HUES64 (cell line): ENCODE measurements around the gene MYL5.

Experiments
- H3K27ac ChIP-seq: 2 replicates; pipeline ENCODE4 v1.7.0; 2013; ENCODE audit warnings: low read depth, low read length, inconsistent platforms
- H3K27me3 ChIP-seq: 2 replicates; pipeline ENCODE4 v1.6.1; 2013; ENCODE audit warnings: mild to moderate bottlenecking, low read length; ENCODE audit not compliant: insufficient read depth
- H3K36me3 ChIP-seq: 2 replicates; pipeline ENCODE4 v1.6.1; 2013; ENCODE audit warnings: mild to moderate bottlenecking, low read length; ENCODE audit not compliant: insufficient read depth
- H3K4me1 ChIP-seq: 2 replicates; pipeline ENCODE4 v1.6.1; 2013; ENCODE audit warnings: mild to moderate bottlenecking, low read length, moderate library complexity; ENCODE audit not compliant: insufficient read depth
- H3K4me3 ChIP-seq: 2 replicates; pipeline ENCODE4 v1.5.1; 2013; ENCODE audit warnings: mild to moderate bottlenecking, low read length, moderate library complexity
- H3K9ac ChIP-seq: 2 replicates; pipeline ENCODE4 v1.6.1; 2013; ENCODE audit warnings: mild to moderate bottlenecking, low read depth, low read length
- H3K9me3 ChIP-seq: 2 replicates; pipeline ENCODE4 v1.6.1; 2013; ENCODE audit warnings: low read depth, low read length; ENCODE audit not compliant: insufficient read depth
- WGBS: fragments of 150-250, 120-280 bp; methylation state at CpG from one replicate; pipeline ENCODE4 v1.1.7; 2013; ENCODE audit warnings: missing lambda C conversion rate; 5-methylcytosine and 5-hydroxymethylcytosine counted together

MYL5 gene

DNA sequence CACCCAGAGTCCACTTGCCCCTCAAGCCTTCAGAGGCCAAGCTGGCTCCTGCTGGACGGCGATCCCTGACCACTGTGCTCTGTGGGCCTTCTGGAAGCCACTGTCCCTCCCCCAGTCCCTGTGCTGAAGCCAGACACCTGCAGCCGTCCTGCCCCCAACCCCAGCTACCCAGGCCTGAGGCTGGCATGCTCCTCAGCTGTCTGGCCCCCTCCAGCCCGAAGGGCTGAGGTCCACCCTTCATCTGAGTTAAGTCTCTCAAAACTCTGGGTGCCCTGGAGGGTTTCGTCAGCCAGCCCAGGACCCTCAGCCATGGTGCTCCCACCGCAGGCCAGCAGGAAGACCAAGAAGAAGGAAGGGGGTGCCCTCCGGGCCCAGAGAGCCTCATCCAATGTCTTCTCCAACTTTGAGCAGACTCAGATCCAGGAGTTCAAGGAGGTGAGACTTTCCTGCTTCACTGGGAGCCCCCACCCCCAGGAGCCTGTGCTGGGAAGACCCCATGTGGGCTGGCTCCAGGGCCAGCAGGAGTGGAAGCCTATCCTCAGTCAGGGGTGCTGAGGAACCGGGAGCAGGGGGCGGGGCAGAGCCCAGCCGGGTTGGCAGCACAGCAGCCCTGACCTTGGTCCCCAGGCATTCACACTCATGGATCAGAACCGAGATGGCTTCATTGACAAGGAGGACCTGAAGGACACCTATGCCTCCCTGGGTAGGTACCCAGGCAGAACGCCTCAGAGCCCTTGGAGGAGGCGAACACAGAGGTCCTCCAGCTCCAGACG is 4.2 kb downstream of the MYL5 start:
- Histone ChIP-seq H3K36me3 (no peaks in the 10 kb centered on the region), H3K4me3 (no peak overlapping the region), H3K9me3 (no peaks in the 10 kb centered on the region), H3K9ac (no peak overlapping the region), H3K4me1 (peaks cover 4% of the 10 kb centered on the region; the same call in 1 of the 2 replicates), H3K27me3 (no peaks in the 10 kb centered on the region), H3K27ac (no peak overlapping the region)
- WGBS: 85% methylated on average over 14 of the region's 14 CpGs

DNA sequence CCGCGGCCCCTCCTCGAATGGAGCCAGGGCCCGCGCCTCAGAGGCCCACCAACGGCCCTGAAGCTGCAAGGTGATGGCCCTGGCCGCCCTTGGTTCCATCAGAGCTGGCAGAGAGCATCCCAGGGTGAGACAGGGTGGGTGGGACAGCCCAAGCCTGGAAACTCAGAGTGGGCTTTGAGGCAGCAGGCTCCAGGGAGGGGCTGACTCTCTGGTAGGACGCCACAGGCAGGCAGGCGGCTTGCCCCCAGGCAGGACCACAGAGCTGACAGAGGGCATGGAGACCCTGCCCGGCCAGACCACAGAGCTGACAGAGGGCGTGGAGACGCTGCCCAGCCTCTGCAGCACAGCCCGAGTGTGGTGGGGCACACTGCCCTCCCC is 4.8 kb downstream of the MYL5 start:
- WGBS: 92% methylated on average over 13 of the region's 13 CpGs
- Histone ChIP-seq H3K27ac (no peak overlapping the region), H3K9ac (no peak overlapping the region), H3K36me3 (no peaks in the 10 kb centered on the region), H3K4me3 (no peak overlapping the region), H3K27me3 (no peaks in the 10 kb centered on the region), H3K4me1 (peaks cover 6% of the 10 kb centered on the region; the same call in 1 of the 2 replicates), H3K9me3 (no peaks in the 10 kb centered on the region)

DNA sequence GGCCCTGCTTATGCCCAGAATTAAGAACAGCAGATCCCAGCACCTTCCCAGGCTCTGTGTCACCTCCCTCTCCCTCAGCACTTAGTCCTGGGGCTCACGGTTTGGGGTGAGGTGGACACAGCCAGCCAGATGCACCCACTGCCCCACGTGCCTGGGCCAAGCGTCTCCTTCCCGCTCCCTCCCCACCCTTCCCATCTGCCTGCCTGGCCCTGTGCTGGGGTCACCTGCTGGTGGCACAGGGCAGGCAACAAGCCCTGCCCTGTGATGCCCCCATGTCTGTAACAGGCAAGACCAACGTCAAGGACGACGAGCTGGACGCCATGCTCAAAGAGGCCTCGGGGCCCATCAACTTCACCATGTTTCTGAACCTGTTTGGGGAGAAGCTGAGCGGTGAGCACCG is 5.3 kb downstream of the MYL5 start:
- peaks cover 6% of the 10 kb centered on the region; the same call in 1 of the 2 replicates for H3K4me1 ChIP-seq
- H3K4me3 ChIP-seq: no peak overlapping the region
- 88% methylated on average over 11 of the region's 11 CpGs for WGBS
- H3K9me3 ChIP-seq: no peaks in the 10 kb centered on the region
- no peak overlapping the region for H3K27ac ChIP-seq
- no peak overlapping the region for H3K9ac ChIP-seq
- no peaks in the 10 kb centered on the region for H3K27me3 ChIP-seq
- H3K36me3 ChIP-seq: no peaks in the 10 kb centered on the region

DNA sequence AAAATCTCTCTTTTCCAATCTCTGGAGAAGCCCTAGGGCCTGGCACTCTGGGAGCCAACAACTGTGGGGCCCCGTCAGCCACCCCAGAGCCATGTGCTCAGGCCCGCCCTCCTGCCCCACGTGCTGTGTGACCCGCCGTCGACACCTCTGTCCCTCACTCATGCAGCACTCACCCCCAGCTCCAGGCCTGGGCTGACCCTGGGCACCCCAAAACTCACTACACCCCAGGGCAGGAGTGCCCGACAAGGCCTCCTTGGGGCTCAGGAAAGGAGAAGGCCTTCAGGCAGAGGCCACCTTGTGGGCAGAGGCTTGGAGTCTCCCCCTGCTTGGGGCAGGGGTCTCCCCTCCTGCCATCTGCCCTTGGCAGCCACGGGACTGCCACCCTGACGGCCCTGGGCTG is 5.7 kb downstream of the MYL5 start:
- Histone ChIP-seq H3K4me1 (peaks cover 6% of the 10 kb centered on the region; the same call in 1 of the 2 replicates), H3K9me3 (no peaks in the 10 kb centered on the region), H3K27ac (no peak overlapping the region), H3K4me3 (0 out of 2 replicates have a peak overlapping the region, but pooled peaks have one; percentile 59), H3K9ac (no peak overlapping the region), H3K27me3 (no peaks in the 10 kb centered on the region), H3K36me3 (no peaks in the 10 kb centered on the region)
- WGBS: 88% methylated on average over 9 of the region's 9 CpGs

DNA sequence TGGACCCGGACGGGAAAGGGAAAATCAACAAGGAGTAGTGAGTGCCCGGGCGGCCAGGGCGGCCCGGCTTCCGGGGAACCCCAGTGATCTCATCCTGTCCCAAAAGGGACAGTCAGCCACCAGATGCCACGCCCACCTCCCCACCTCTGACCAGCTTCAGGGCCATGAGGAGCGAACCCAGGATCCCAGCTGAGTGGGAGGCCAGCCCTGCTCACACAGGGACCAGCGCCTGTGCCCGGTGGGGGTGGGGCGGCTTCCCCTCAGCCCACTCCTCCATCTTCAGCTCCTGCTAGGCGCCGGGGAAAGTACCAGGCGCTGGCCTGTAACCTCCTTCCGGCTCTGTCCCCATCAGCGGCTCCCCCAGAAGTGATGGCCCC is 6.2 kb downstream of the MYL5 start:
- Histone ChIP-seq H3K9ac (no peak overlapping the region), H3K36me3 (no peaks in the 10 kb centered on the region), H3K9me3 (no peaks in the 10 kb centered on the region), H3K27me3 (no peaks in the 10 kb centered on the region), H3K4me1 (peaks cover 6% of the 10 kb centered on the region; the same call in 1 of the 2 replicates), H3K27ac (no peak overlapping the region), H3K4me3 (peak overlapping the region; percentile 59)
- 46% methylated on average over 17 of the region's 17 CpGs for WGBS

DNA sequence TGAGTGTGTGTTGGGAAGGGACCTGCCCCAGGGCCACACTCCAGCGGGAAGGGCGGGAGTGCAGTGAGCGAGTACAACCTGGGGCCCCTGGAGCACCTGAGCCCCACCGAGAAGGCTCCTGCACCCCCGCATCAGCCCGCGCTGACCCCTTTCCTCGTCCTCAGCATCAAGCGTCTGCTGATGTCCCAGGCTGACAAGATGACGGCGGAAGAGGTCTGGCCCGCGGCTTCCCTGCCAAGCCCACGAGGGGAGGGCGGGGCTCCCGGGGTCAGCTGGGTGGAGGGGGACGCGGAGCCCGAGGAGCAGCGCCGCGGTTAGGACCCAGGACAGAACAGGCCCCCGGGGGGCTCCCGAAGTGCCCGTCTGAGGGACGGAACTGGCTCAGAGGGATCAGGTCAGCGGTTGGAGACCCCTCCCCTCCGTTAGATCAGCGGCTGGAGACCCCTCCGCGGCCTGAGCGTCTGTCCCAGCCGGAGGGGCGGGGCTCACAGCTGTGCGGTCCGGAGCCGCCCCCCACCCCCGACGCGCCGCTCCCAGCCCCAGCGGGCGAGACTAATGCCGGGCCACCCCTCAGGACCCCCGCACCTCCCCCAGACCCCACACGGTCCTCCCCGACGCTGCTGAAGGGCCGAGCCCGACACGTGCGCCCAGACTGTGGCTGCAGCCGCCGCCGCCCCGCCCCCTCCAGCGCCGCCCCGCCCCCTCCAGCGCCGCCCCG is 6.7 kb downstream of the MYL5 start:
- H3K27ac ChIP-seq: no peak overlapping the region
- H3K9me3 ChIP-seq: no peaks in the 10 kb centered on the region
- 3% methylated on average over 46 of the region's 62 CpGs for WGBS
- H3K4me3 ChIP-seq: peak overlapping the region; percentile 59
- H3K36me3 ChIP-seq: no peaks in the 10 kb centered on the region
- H3K9ac ChIP-seq: no peak overlapping the region
- H3K4me1 ChIP-seq: peaks cover 6% of the 10 kb centered on the region; the same call in 1 of the 2 replicates
- no peaks in the 10 kb centered on the region for H3K27me3 ChIP-seq

DNA sequence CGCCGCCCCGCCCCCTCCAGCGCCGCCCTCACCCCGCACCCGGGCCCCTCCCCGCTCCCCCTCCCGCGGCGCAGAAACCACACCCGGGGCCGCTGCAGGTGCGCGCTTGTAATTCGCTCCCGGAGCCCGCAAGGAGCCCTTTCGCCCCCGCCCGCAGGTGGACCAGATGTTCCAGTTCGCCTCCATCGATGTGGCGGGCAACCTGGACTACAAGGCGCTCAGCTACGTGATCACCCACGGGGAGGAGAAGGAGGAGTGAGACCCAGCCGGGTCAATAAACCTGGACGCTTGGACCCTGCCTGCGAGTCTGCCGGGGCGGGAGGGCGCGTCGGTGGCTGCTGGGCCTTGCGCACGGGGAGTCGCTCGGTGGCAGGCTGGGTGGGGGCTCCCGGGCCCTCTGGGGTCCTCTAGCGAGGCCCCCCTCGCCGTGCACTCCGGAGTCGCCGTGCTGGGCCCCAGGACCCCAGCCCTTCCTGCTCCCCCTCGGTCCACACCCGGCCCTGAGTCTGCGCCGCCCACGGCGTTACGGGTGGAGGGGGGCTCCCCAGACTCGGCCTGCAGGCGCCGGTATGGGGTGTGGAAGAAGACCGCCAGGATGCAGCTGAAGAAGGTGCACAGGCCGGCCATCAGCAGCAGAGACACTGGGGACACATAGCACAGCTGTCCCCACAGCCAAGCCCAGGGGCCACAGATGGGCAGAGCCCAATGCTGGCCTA is 7.6 kb downstream of the MYL5 start:
- WGBS: 79% methylated on average over 52 of the region's 58 CpGs
- Histone ChIP-seq H3K4me1 (peaks cover 6% of the 10 kb centered on the region; the same call in 1 of the 2 replicates), H3K27ac (no peak overlapping the region), H3K4me3 (no peak overlapping the region), H3K36me3 (no peaks in the 10 kb centered on the region), H3K9me3 (no peaks in the 10 kb centered on the region), H3K27me3 (no peaks in the 10 kb centered on the region), H3K9ac (no peak overlapping the region)

DNA sequence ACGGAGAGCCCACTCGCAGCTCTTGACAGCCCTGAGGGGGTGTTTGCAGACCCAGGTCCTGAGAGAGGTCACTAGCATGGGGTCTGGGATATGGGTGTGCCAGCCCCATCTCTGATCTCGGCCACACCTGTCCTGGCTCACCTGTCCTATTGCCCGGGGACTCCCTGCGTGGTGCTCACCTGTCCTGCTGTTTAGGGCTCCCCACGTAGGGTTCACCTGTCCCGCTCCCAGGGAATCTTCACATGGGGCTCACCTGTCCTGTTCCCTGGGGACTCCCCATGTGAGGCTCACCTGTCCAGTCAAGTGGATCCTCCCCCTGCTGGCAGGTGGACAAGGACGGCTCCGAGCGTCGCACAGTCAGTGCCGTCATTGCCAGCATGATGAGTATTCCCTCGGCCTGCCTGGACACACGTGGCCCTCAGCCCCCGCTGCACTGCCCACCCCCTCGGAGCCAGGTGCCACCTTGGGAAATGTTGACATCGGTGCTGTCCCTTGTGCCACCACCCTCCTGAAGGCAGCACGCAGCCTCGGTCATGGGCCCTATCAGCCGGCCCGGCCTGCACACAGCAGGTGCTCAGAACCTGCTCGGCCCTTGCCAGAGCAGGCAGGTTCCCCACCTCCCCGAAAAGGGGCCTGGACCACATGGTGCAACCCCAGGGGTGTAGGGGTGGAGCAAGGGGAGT is 8.3 kb downstream of the MYL5 start:
- 94% methylated on average over 23 of the region's 23 CpGs for WGBS
- Histone ChIP-seq H3K9me3 (no peaks in the 10 kb centered on the region), H3K4me3 (no peak overlapping the region), H3K9ac (no peak overlapping the region), H3K27ac (no peak overlapping the region), H3K36me3 (no peaks in the 10 kb centered on the region), H3K4me1 (peaks cover 6% of the 10 kb centered on the region; the same call in 1 of the 2 replicates), H3K27me3 (no peaks in the 10 kb centered on the region)

DNA sequence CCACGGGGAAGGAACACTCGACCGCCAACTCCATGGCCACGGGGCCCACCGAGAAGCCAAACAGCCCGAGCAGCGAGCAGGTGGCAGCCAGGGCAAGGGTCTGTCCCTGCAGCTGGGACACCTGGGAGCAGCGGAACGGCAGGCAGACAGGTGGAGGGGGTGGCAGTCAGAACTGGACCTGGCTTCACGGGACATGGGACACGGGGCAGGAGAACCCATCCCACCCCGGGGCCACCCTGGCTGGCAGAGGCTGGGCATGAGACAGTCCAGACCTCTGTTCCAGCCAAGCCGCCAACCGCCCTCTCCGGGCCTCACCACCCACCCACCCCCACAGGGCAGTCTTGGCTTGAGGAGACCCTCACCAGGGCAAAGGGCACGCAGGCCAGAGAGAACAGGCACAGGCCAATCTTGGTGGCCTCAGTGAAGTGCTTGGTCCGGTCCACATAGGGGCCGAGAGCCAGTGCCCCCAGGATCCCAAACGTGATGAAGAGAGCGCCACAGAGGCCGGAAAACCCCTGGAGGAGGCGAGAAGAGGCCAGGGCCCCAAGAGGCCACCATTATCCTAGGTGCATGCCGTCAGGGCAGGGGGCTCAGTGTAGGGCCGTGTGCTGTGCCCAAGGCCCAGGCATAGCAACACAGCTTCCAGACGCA is 9.0 kb downstream of the MYL5 start:
- peak overlapping the region; percentile 30; the same call in 1 of the 2 replicates for H3K27ac ChIP-seq
- no peak overlapping the region for H3K4me3 ChIP-seq
- no peaks in the 10 kb centered on the region for H3K9me3 ChIP-seq
- H3K36me3 ChIP-seq: no peaks in the 10 kb centered on the region
- H3K4me1 ChIP-seq: peaks cover 6% of the 10 kb centered on the region; the same call in 1 of the 2 replicates
- no peak overlapping the region for H3K9ac ChIP-seq
- no peaks in the 10 kb centered on the region for H3K27me3 ChIP-seq
- 90% methylated on average over 25 of the region's 25 CpGs for WGBS

DNA sequence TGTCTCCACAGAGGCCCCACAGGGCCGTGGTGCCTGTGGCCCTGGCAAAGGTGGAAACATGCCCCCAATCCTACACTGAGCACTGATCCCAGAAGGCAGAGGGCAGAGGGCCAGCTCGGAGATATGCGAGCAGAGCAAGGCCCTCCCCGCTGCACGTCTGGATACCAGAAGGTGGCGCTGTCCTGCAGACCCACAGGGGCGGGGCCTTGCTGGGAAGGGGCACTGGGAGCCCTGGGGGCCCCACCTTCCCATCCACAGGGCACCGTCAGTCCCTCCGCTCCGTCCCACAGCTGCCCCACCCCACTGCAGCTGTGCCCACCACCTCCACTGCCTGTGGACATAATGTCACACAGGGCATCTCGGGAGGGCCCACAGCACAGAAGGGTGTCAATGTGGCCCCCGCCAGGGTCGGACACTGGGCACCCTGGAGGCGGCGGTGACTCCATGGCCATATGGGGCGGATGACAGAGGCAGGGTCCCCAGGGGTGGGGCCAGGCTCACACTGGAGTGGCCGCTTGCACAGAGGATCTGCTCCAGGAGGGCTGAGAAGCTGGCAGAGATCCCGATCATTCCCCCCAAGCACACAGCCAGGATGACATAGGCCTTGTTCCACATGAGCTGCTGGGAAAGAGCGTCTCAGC is 9.8 kb downstream of the MYL5 start:
- no peak overlapping the region; the same call in 1 of the 2 replicates for H3K27ac ChIP-seq
- no peaks in the 10 kb centered on the region for H3K36me3 ChIP-seq
- WGBS: 54% methylated on average over 19 of the region's 19 CpGs
- no peaks in the 10 kb centered on the region for H3K27me3 ChIP-seq
- no peak overlapping the region for H3K4me3 ChIP-seq
- H3K9ac ChIP-seq: no peak overlapping the region
- H3K9me3 ChIP-seq: no peaks in the 10 kb centered on the region
- H3K4me1 ChIP-seq: peaks cover 6% of the 10 kb centered on the region; the same call in 1 of the 2 replicates
